GM18502 (cell line): Measurements from ENCODE around the gene ITPKB.
A peak's percentile ranks its signal among the peaks of the same experiment; 100 is the strongest.
"Not testable (repeated sequence)": the region's sequence is repeated elsewhere in the genome, so short reads cannot be mapped to it uniquely, and the experiment has no call there.

ENCODE experiments used
- ATAC-seq: cut with Tn5 transposase; IDR thresholded peaks from one replicate; pipeline ENCODE4 v1.9.1; 2021; ENCODE audit warnings: mild to moderate bottlenecking; ENCODE audit not compliant: unreplicated experiment, poor library complexity

Gene ITPKB

DNA sequence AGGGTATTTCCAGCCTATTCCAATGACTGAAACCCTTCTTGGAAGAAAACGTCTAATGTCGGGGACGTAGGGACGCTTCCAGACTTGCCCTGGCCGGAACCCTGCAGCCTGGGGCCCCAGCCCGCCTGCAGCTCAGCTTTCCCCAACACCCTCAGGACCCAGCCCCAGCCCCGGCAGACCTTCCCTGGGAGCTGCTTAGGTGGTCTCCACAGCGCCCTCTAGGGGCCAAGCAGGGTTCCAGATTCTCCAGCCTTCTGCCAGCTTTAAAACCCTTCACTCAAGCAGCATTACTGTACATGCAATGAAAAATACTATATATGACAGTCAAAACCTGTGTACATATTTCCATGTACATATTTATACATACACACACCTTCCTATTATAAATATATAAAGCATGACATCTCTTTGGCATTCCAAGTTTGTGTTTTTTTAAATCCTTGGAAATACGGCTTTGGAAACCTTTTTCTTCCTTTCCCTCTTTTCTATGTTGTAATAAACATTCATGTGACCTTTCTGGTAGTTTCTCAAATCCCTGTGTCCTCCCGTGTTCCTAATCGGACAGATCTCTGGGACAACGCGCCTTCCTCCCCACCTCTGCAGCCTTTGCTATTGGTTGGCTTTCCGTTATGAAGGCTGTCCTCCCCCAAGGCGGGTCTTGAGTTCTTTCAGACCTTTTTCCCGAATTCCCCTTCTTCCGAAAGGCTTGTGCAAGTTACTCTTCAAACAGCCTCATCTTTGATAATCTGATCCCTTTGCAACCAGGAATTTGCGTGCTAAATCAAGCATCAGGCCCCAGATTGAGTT lies 130.2 kb downstream of the ITPKB start:
- peak; percentile 66 for ATAC-seq

GRCh38 chr1:226607821-226608220 lies 131.3 kb downstream of the ITPKB start:
- ATAC-seq: no peak

- no peak for ATAC-seq
These were observed 131.8 kb downstream of the ITPKB start for GRCh38 chr1:226607268-226607660.

DNA sequence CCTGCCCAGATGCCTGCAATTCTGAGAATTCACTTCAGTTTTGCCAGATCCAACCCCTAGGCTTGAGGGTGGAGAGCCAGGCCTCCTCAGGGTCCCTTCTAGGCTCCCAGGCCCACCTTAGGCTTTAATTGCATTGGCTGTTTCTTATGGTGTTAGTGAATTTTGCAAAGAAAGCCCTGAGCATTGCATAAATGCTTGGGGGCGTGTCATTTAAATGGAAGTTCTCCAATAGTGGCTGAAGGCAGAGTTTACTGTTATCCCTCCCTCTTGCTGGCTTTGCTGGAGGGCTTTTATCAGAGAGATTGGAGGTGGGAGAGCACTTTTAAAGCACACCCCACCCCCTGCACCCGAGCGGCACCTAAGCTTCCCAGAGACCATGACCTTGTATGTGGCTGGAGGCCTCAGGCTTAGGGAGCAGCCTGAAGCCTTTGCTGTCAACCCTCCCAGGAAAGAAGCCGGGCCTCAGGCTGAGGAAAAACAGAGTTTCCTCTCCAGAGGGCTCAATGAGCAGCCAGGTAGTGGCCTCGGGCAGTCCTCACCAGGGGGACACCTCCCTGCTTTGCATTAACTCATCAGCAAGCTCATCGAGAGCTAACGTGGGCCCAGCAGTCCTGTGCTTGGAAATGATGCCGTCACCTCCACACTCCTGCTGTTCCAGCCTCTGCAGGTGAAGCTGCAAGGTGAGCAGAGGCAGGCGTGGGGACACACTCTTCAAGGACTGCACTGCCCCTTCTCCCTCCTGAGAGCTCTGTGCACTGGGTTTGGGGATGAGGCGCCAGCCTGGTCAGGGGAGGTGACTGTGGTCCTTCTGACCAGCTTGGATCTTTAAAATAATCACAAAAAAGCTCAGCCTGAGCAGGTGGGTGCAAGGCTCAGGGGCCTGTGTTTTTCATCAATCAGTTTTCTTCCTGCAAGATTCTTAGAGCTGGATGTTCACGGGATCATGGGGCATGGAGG lies 132.5 kb downstream of the ITPKB start:
- ATAC-seq: no peak

- no peak for ATAC-seq
These were observed 133.6 kb downstream of the ITPKB start for GRCh38 chr1:226605318-226605950.

- ATAC-seq: no peak
These were observed 134.3 kb downstream of the ITPKB start for GRCh38 chr1:226604560-226605317.

DNA sequence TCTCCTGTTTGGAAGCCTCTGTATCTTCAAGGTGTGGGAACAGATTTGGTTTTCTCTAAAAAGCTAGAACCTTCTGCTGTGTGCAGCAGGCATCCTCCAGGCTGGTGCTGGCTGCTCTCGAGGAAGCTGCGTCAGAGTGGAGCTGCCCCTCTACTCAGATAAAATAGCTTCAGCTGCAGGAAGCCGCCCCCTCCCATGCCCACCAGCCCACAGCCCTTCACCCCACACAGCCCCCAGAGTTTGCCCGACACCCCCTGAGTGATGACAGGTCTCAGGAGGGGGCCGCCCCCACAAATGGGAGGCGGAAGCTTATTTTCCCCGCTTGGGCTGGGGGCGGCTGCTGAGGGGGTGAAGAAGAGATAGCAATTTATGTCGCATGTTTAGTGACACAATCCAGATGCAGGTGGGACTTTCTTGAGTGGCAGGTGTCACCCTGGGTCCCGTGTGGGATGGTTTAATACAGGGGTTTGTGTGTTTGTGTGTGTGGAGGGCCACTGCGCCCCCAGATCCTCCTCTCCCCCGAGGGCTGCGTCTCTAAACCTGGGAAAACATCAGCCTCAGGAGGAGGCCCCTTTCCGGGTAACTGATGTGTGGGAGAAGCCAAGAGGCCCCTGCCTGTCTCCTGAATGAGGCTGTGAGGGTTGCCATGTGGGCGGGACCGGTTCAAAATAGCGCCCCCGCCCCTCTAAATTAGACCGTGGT lies 135.1 kb downstream of the ITPKB start:
- no peak for ATAC-seq

GRCh38 chr1:226603022-226603857 lies 135.8 kb downstream of the ITPKB start:
- no peak for ATAC-seq

DNA sequence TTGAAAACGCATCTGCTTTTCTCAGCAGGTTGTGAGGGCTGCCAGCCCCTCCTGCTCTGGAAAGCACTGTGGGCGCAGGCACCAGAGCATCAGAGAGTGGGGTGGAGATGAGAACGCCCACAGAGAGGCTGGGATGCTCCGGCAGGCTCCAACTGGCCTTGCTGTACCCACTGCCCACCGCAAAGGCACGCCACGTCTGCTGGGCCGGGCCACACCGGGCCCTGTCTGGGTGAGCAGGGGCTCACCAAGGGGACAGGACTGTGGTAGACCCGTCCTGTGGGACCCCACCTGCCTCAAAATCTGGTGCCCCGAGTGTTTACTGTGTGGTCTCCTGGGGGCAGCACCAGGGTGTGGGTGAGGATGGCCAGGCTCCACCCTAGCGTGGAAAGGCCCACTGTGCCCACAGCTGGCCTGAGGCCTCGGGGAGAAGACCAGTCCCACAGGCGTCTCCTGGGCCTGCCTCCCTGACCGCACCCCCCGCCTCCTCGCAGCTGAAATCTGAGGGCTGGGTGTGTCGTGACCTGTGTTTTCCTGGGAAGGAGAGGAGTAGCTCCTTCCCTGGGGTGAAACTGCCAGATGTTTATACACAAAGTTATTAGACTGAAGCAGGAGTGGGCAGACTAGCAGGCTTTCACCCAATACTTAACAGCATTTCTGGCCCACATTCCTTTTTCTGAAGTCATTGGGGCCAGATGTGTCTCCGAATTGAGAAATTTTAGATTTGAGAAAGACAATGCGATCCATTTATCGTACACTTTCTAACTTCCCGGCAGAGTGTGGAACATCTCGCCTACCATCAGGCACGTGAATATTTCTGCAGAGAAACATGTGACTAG lies 136.7 kb downstream of the ITPKB start:
- no peak for ATAC-seq

- ATAC-seq: no peak
These were observed 137.6 kb downstream of the ITPKB start for GRCh38 chr1:226601456-226601855.

DNA sequence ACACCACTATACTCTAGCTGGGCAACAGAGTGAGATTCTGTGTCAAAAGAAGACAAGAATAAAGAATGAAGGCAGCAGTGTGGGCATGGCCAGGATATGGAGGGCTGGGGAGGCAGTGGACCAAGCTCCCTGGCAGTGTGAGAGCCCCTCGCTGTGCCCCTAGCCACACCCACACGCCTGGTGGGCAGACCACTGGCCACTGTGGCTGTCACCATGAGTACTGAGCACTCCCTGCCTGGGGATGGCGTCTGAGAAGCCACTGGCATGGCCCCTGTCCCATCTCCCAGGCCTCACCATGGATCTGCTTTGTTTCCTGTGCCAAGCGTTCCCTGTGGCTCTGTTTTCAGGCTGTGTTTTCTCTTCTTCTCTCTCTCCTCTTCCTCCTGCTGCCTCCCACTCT lies 138.8 kb downstream of the ITPKB start:
- ATAC-seq: no peak

- no peak for ATAC-seq
These were observed 139.3 kb downstream of the ITPKB start for GRCh38 chr1:226599636-226600238.

DNA sequence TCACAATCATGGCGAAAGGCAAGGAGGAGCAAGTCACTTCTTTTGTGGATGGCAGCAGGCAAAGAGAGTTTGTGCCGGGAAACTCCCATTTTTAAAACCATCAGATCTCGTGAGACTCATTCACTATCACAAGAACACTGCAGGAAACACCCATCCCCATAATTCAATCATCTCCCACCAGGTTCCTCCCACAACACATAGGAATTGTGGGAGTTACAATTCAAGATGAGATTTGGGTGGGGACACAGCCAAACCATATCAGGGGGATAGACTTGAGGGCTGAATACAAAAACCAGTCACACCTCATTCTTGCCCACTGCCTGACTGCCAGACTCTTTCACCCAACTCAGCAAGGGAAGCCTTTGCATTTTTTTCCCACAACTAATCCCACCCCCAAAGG lies 140.1 kb downstream of the ITPKB start:
- not testable (repeated sequence) for ATAC-seq

DNA sequence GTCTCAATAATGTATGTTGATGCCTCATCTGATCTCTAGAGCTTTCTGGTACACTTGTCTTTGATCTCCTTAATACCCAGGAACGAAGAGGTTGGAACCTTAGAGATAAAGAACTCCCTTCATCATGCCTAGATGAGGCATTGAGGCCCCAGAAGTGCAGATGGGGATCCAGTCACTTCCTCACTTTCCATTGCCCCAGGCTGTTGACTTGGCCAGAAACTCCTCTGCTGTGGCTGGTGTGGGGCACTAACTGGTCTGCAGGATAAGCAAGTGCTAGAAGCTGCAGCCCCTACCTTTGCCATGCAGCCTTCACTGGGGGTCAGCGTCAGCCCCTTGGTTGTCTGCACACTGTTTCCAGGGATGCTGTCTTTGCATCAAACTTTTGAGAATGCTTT lies 140.6 kb downstream of the ITPKB start:
- ATAC-seq: no peak

- no peak for ATAC-seq
These were observed 141.2 kb downstream of the ITPKB start for GRCh38 chr1:226597616-226598454.

DNA sequence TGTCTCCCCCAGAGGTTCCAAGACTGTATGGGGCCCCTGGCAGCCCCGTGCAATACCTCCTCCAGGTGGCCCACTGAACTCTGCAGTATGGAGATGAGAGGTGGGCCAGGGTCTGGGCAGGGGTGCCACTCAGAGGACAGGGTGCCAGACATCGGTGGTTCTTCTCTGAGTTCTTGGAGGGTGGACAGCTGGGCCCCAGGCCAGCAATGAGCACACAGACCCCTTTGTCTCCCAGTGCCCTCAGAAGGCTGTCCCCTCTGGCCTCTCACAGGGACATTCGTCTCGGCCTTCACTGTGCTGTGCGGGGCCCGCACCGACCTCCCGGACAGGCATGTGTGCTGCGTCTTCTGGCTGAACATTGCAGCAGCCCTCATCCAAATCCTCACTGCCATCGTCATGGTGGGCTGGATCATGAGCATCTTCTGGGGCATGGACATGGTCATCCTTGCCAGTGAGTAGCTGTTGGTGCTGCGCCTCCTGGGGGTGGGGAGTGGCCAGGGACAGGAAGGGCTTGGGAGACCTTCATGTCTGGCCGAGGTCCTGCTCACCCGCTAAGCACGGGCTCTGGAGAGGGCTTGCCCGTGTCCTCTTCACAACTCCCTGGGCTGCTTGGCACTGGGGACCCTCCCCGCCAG lies 142.4 kb downstream of the ITPKB start:
- ATAC-seq: no peak
